ENCODE measurements around the gene NUMA1. TPM values are rescaled to one million over a fixed set of nuclear protein-coding genes. Genes with fewer than 3 reads are reported as not detected.

The NUMA1 gene
- total and polyA plus RNA-seq, 9 of the 15 experiments (the other 6 are each of a cell fraction or from before 2014, with no cell fraction given), result 4.1 to 104 (median 51.2) TPM

DNA sequence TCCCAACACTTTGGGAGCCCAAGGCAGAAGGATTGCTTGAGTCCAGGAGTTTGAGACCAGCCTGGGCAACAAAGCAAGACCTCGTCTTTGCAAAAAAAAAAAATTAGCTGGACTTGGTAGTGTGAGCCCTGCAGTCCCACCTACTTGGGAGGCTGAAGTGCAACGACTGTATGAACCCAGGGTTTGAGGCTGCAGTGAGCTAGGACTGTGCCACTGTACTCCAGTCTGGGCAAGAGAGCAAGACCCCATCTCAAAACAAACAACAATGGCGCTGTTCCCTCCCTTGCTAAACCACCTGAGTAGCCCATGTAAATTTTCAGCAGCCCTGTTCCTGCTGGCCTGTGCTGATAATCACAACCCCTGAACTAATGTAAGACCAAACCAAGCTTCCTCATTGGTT lies 19.7 kb upstream of the NUMA1 start:
- no peak for FAIRE-seq

More for the DNA sequence above, 19.7 kb upstream of the NUMA1 start:
- ChIA-PET CTCF (ENCODE audit: low intra/inter-chr PET ratio) (no interaction called here), POLR2A (interaction anchor here (0.5 to 3.4 kb wide), 12 partner anchors 7 to 391 kb away, joined by 3 to 21 read pairs (median 6); partner anchors contain the start of gene ANAPC15)
- Histone ChIP-seq H3K36me3 (ENCODE audit: control insufficient read depth, insufficient read depth, low read length) (peaks cover 63% of the 10 kb centered on the region), H3K4me3 (no peak overlapping the region), H3K27me3 (ENCODE audit: control insufficient read depth in 2 of 2, insufficient read depth in 2 of 2, low read length in 2 of 2) (no peaks in the 10 kb centered on the region), H3K9ac (ENCODE audit: insufficient read depth in 1 of 2, low read depth in 2 of 2, low read length in 2 of 2) (peak overlapping the region in 1 of 2 experiments; percentile 96; a peak in 3 of 4 replicates), H4K20me1 (replicated peaks; ENCODE audit: control insufficient read depth, insufficient read depth, low read length) (no peaks in the 10 kb centered on the region), H3K27ac (ENCODE audit: extremely low read depth, low read depth, low read length) (peak overlapping the region; percentile 95), H3K9me1 (ENCODE audit: control insufficient read depth, insufficient read depth, low read length) (no peaks in the 10 kb centered on the region), H3K79me2 (ENCODE audit: control insufficient read depth, insufficient read depth, low read length) (peaks cover 43% of the 10 kb centered on the region), H2AFZ (ENCODE audit: low read depth, low read length) (no peak overlapping the region), H3K9me3 (replicated peaks; ENCODE audit: control insufficient read depth, insufficient read depth, low read depth, low read length) (no peaks in the 10 kb centered on the region), H3K4me1 (replicated peaks in 1 of 2; ENCODE audit: control insufficient read depth in 2 of 2, insufficient read depth in 2 of 2, low read length in 2 of 2) (peaks cover 10 to 39% of the 10 kb centered on the region in 2 experiments; a peak in 4 of 5 replicates), H3K4me2 (ENCODE audit: insufficient read depth, low read length) (no peak overlapping the region; the same call in 1 of the 2 replicates)
- intact Hi-C loops (cut with micrococcal nuclease) (loop anchor here (5.0 kb wide), 1 partner anchor 332 kb away; the partner anchor contains the start of gene CLPB), in situ Hi-C loops (cut with MboI) (no loop called here)
- TF ChIP-seq TRIM24 (IDR thresholded peaks at IDR 0.05) (no peak), SOX6 (IDR thresholded peaks at IDR 0.05) (no peak), ZNF121 (CRISPR knock-in tag; conservative IDR thresholded peaks at IDR 0.05) (peak; percentile 96), FOXJ3 (CRISPR knock-in tag; IDR thresholded peaks at IDR 0.05) (no peak), GABPB1 (CRISPR knock-in tag; IDR thresholded peaks at IDR 0.05) (0 out of 2 replicates have a peak, but pooled peaks have one; percentile 44), RBM39 (optimal IDR thresholded peaks at IDR 0.05; ENCODE audit: low read depth, low read length) (no peak), RBM25 (IDR thresholded peaks at IDR 0.05; ENCODE audit: low read depth, low read length, severe bottlenecking) (peak; percentile 32), ARID3A (IDR thresholded peaks at IDR 0.05; ENCODE audit: borderline replicate concordance, low read depth, low read length) (no peak), KLF13 (tag; IDR thresholded peaks at IDR 0.05; ENCODE audit: borderline replicate concordance, low read depth) (no peak), HLTF (IDR thresholded peaks at IDR 0.05) (no peak)
- DNase-seq (ENCODE audit: extremely low read depth in 1 of 4, low spot score in 3 of 4), result peak in 1 of 4 experiments; percentile 40
- BruUV-seq (replicated peaks), result no TSS peak
- no peak for ATAC-seq
- 52% methylated on average over 3 of the region's 3 CpGs for WGBS (ENCODE audit: insufficient coverage, low coverage, missing lambda C conversion rate)

All from K562 (cell line).